ACHN (cell line): Measurements from ENCODE around the gene CDC42EP3.
A peak's percentile ranks its signal among the peaks of the same experiment; 100 is the strongest.

ENCODE experiments used
- DNase-seq: peaks from one replicate; pipeline ENCODE4 v3.0.0-alpha.2; 2015
- in situ Hi-C: cut with HindIII; loops from 2 replicates; pipeline ENCODE4 v1.10.0; 2017; ENCODE audit warnings: low sequenced_read_pairs, low pct_ligation_motif_present, low pct_unique_long_range_greater_than_20kb

Gene CDC42EP3

DNA sequence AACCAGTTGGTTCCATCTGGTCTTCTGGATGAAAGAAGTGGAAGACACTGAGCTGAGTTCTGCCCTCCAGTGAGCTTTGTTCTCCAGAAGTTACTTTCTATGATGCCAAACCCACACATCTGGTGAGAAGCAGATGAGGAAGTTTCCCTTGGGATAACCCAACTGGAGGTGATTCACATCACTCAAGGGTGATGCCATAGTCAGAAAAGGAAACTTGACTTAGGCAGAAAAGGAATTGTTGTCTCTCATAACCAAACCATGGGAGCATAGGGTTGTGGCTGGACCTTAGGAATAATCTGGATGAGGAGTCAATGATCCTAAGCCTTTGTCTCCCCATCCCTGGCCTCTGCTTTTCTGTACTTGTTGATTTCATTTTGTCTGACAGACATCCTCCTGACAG, 43.7 kb downstream of the CDC42EP3 start:
- DNase-seq = no peak
- in situ Hi-C loops = no loop called here

- no peak for DNase-seq
- in situ Hi-C loops = no loop called here
These were observed 45.5 kb downstream of the CDC42EP3 start for GRCh38 chr2:37625796-37626571.

GRCh38 chr2:37625156-37625555, 46.3 kb downstream of the CDC42EP3 start:
- in situ Hi-C loops = no loop called here
- no peak for DNase-seq

GRCh38 chr2:37623971-37624900, 47.2 kb downstream of the CDC42EP3 start:
- in situ Hi-C loops = no loop called here
- no peak for DNase-seq

DNA sequence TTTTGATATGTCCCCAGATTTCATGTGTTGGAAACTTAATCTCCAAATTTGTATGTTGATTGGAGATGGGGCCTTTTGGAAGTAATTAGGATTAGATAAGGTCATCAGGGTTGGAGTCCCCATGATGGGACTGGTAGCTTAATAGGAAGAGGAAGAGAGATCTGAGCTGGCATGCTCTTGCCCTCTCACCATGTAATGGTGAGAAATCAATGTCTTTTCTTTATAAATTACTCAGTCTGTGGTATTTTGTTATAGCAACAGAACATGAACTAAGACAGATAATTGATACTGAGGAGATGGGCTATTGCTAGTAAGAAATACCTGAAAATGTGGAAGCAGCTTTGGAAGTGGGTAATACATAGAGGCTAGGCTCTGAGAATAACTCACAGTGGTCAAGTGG, 48.0 kb downstream of the CDC42EP3 start:
- in situ Hi-C loops = no loop called here
- no peak for DNase-seq

GRCh38 chr2:37622450-37623100, 48.9 kb downstream of the CDC42EP3 start:
- no peak for DNase-seq

GRCh38 chr2:37621199-37621598, 50.2 kb downstream of the CDC42EP3 start:
- DNase-seq = no peak
- in situ Hi-C loops = no loop called here

More at GRCh38 chr2:37622450-37623100, 48.9 kb downstream of the CDC42EP3 start:
- in situ Hi-C loops = no loop called here

DNA sequence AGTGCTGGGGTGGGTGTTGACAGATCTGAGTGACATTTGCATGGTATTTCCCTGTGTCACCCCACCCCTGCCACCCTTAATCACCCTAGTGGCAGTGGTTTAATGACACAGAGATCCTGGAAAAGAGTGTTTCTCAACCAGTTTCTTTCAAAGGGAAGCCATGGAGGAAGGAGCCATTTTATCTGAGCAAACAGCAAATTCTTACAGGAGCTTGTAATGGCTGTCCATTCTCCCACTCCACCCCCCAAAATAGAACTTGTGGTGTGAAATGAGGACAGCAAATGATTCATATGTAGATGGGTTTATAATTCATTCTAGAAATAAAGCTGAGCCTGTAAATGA, 51.5 kb downstream of the CDC42EP3 start:
- DNase-seq = no peak
- in situ Hi-C loops = no loop called here

- in situ Hi-C loops = no loop called here
These were observed 52.0 kb downstream of the CDC42EP3 start for GRCh38 chr2:37619230-37619958.

GRCh38 chr2:37618326-37618725, 53.1 kb downstream of the CDC42EP3 start:
- no peak for DNase-seq
- in situ Hi-C loops = no loop called here

More at GRCh38 chr2:37619230-37619958, 52.0 kb downstream of the CDC42EP3 start:
- no peak for DNase-seq

- in situ Hi-C loops = no loop called here
- no peak for DNase-seq
These were observed 54.1 kb downstream of the CDC42EP3 start for GRCh38 chr2:37617119-37617892.

DNA sequence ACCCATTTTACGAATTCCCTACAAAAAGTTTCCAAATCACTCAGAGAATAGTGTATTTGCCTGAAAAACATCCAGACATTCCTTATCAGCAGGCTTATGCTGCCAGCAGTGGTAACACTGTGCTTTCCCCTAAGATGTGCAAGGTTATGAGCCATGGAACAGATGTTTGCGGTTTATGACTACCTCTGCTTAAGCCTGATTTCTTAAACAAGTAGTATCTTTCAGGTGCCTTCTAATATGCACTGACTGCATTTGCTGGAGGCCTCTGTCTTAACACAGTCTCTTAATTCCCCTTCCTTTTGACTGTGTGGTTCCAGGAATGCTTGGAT, 54.8 kb downstream of the CDC42EP3 start:
- no peak for DNase-seq
- in situ Hi-C loops = no loop called here

GRCh38 chr2:37615804-37616676, 55.4 kb downstream of the CDC42EP3 start:
- in situ Hi-C loops = no loop called here
- DNase-seq = no peak

- peak; percentile 34 for DNase-seq
- in situ Hi-C loops = no loop called here
These were observed 57.2 kb downstream of the CDC42EP3 start for GRCh38 chr2:37614061-37614738.

GRCh38 chr2:37612382-37612781, 59.1 kb downstream of the CDC42EP3 start:
- no peak for DNase-seq
- in situ Hi-C loops = no loop called here

- in situ Hi-C loops = no loop called here
- DNase-seq = no peak
These were observed 60.7 kb downstream of the CDC42EP3 start for GRCh38 chr2:37610638-37611289.
